DOHH2 (cell line): Measurements from ENCODE around the gene PLEKHA1.
A peak's percentile ranks its signal among the peaks of the same experiment; 100 is the strongest.

Source experiments
- H3F3A ChIP-seq: fragments of 200-600 bp; sonication (generic), shearing (Covaris generic); 2 replicates; pipeline ENCODE4 v1.6.0; 2016; ENCODE audit warnings: antibody characterized with exemption, mild to moderate bottlenecking; ENCODE audit not compliant: control insufficient read depth, insufficient read depth
- H3K27ac ChIP-seq: fragments of 200-600 bp; sonication (generic); 2 replicates; pipeline ENCODE4 v1.5.1; 2014; ENCODE audit warnings: low read depth, mild to moderate bottlenecking, low read length, moderate library complexity
- H3K27me3 ChIP-seq: fragments of 200-600 bp; sonication (generic); 2 replicates; pipeline ENCODE4 v1.6.1; 2014; ENCODE audit warnings: mild to moderate bottlenecking, low read length, mixed read lengths; ENCODE audit not compliant: control insufficient read depth
- H3K36me3 ChIP-seq: fragments of 200-600 bp; sonication (generic); 2 replicates; pipeline ENCODE4 v1.6.1; 2014; ENCODE audit warnings: mild to moderate bottlenecking, low read length, moderate library complexity, mixed read lengths; ENCODE audit not compliant: control insufficient read depth
- H3K4me1 ChIP-seq: fragments of 200-600 bp; sonication (generic); 2 replicates; pipeline ENCODE4 v1.6.1; 2014; ENCODE audit warnings: mild to moderate bottlenecking, low read length, mixed read lengths; ENCODE audit not compliant: control insufficient read depth
- H3K4me2 ChIP-seq: fragments of 200-600 bp; sonication (generic); 2 replicates; pipeline ENCODE4 v1.6.0; 2014; ENCODE audit warnings: mild to moderate bottlenecking, low read length, moderate library complexity
- H3K4me3 ChIP-seq: fragments of 200-600 bp; sonication (generic); 2 replicates; pipeline ENCODE4 v1.5.1; 2014; ENCODE audit warnings: mild to moderate bottlenecking, low read length, mixed read lengths
- H3K79me2 ChIP-seq: fragments of 200-600 bp; sonication (generic); 2 replicates; pipeline ENCODE4 v1.6.1; 2014; ENCODE audit warnings: mild to moderate bottlenecking, low read length, mixed read lengths; ENCODE audit not compliant: control insufficient read depth
- H3K9me2 ChIP-seq: fragments of 200-600 bp; sonication (generic); replicated peaks from 2 replicates; pipeline ENCODE4 v1.6.1; 2014; ENCODE audit warnings: mild to moderate bottlenecking, low read length, mixed read lengths; ENCODE audit not compliant: control insufficient read depth
- H3K9me3 ChIP-seq: fragments of 200-600 bp; sonication (generic); 2 replicates; pipeline ENCODE4 v1.6.1; 2014; ENCODE audit warnings: antibody characterized with exemption, low read length, mixed read lengths; ENCODE audit not compliant: control insufficient read depth, insufficient read depth
- H4K20me1 ChIP-seq: fragments of 200-600 bp; sonication (generic); 2 replicates; pipeline ENCODE4 v1.6.0; 2014; ENCODE audit warnings: low read depth, mild to moderate bottlenecking, antibody characterized with exemption, low read length, moderate library complexity; ENCODE audit not compliant: control insufficient read depth, insufficient read depth
- CTCF ChIP-seq: fragments of 200-600 bp; sonication (generic); IDR thresholded peaks from one replicate; pipeline ENCODE4 v1.5.1; 2014; ENCODE audit warnings: antibody characterized with exemption, mild to moderate bottlenecking, low read depth, low read length; ENCODE audit not compliant: poor library complexity, severe bottlenecking
- EZH2phosphoT487 ChIP-seq: fragments of 200-600 bp; sonication (generic); IDR thresholded peaks from 2 replicates; pipeline ENCODE4 v1.6.1; 2017; ENCODE audit warnings: borderline replicate concordance, mild to moderate bottlenecking, antibody characterized with exemption, low read length, moderate library complexity, mixed read lengths

Gene PLEKHA1

GRCh38 chr10:122343135-122343800 is 31.2 kb upstream of the PLEKHA1 start:
- Histone ChIP-seq H3K9me3 (no peaks in the 10 kb centered on the region), H3K4me3 (no peak overlapping the region), H3K27ac (no peak overlapping the region), H3K36me3 (no peaks in the 10 kb centered on the region), H4K20me1 (no peaks in the 10 kb centered on the region), H3K4me1 (peaks cover 26% of the 10 kb centered on the region), H3K79me2 (no peaks in the 10 kb centered on the region), H3F3A (no peaks in the 10 kb centered on the region; the same call in 1 of the 2 replicates), H3K4me2 (peak overlapping the region; percentile 33), H3K27me3 (0 out of 2 replicates have a peak, but pooled peaks cover 4% of the 10 kb centered on the region), H3K9me2 (no peaks in the 10 kb centered on the region)
- TF ChIP-seq EZH2phosphoT487 (no peak), CTCF (no peak)

DNA sequence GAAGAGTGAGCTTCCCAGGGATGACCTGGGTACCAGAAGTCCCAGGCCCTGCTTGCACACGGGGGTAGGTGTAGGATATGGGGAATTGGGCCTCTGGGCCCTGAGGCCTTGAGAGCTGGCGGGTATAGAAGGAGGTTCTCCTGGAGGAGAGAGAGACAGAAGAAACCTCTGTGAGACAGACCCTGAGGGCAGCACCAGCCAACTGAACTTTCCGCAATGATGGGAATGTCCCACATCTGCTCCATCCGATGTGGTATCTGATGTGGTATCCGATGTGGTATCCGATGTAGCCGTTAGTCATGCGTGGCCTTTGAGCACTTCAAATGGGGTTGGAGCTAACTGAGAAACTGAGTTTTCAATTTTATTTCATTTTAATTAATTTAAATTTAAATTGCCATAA is 30.6 kb upstream of the PLEKHA1 start:
- TF ChIP-seq CTCF (no peak), EZH2phosphoT487 (no peak)

GRCh38 chr10:122344741-122345258 is 29.7 kb upstream of the PLEKHA1 start:
- H3K27ac ChIP-seq: no peak overlapping the region
- H3K4me2 ChIP-seq: no peak overlapping the region
- no peaks in the 10 kb centered on the region for H3K27me3 ChIP-seq
- no peaks in the 10 kb centered on the region for H3K9me3 ChIP-seq
- H3K9me2 ChIP-seq: no peaks in the 10 kb centered on the region
- H3F3A ChIP-seq: no peaks in the 10 kb centered on the region; the same call in 1 of the 2 replicates
- no peak overlapping the region for H3K4me3 ChIP-seq
- no peaks in the 10 kb centered on the region for H3K79me2 ChIP-seq
- peaks cover 42% of the 10 kb centered on the region for H3K4me1 ChIP-seq
- H3K36me3 ChIP-seq: no peaks in the 10 kb centered on the region
- no peak for TF ChIP-seq EZH2phosphoT487
- TF ChIP-seq CTCF: no peak
- H4K20me1 ChIP-seq: no peaks in the 10 kb centered on the region

More for the DNA sequence above, 30.6 kb upstream of the PLEKHA1 start:
- no peaks in the 10 kb centered on the region for H3K9me3 ChIP-seq
- no peaks in the 10 kb centered on the region; the same call in 1 of the 2 replicates for H3F3A ChIP-seq
- H3K9me2 ChIP-seq: no peaks in the 10 kb centered on the region
- H3K4me2 ChIP-seq: peak overlapping the region; percentile 33
- H3K27me3 ChIP-seq: 0 out of 2 replicates have a peak, but pooled peaks cover 4% of the 10 kb centered on the region
- H3K27ac ChIP-seq: no peak overlapping the region
- H3K36me3 ChIP-seq: no peaks in the 10 kb centered on the region
- no peaks in the 10 kb centered on the region for H4K20me1 ChIP-seq
- peaks cover 33% of the 10 kb centered on the region for H3K4me1 ChIP-seq
- no peak overlapping the region for H3K4me3 ChIP-seq
- H3K79me2 ChIP-seq: no peaks in the 10 kb centered on the region
